GM23338 (cell line): ENCODE measurements around the gene KCNC2. TPM values are rescaled to one million over a fixed set of nuclear protein-coding genes. Genes with fewer than 3 reads are reported as not detected.

ENCODE experiments used
- ATAC-seq: fragments of 200-7000 bp; cut with Tn5 transposase; 3 replicates; pipeline ENCODE4 v1.9.1; 2020
- DNase-seq: peaks from one replicate; pipeline ENCODE4 v3.0.0-alpha.2; 2015; ENCODE audit warnings: low spot score
- H2AFZ ChIP-seq: fragments of 200-600 bp; sonication (generic); 2 replicates; pipeline ENCODE4 v1.8.0; 2016; ENCODE audit warnings: antibody characterized with exemption, mild to moderate bottlenecking, moderate library complexity
- H3F3A ChIP-seq: fragments of 200-600 bp; sonication (generic); replicated peaks from 2 replicates; pipeline ENCODE4 v1.8.0; 2017; ENCODE audit warnings: antibody characterized with exemption, mixed run types, low read depth
- H3K27ac ChIP-seq: fragments of 200-600 bp; sonication (generic); 2 replicates; pipeline ENCODE4 v1.6.1; 2016; ENCODE audit warnings: low read depth
- H3K27me3 ChIP-seq: fragments of 200-600 bp; sonication (generic); 2 replicates; pipeline ENCODE4 v1.8.0; 2016; ENCODE audit warnings: mild to moderate bottlenecking, mixed run types, moderate library complexity; ENCODE audit not compliant: insufficient read depth
- H3K36me3 ChIP-seq: fragments of 200-600 bp; sonication (generic); 2 replicates; pipeline ENCODE4 v1.8.0; 2016; ENCODE audit warnings: mild to moderate bottlenecking; ENCODE audit not compliant: insufficient read depth
- H3K4me1 ChIP-seq: fragments of 200-600 bp; sonication (generic); 2 replicates; pipeline ENCODE4 v1.8.0; 2016; ENCODE audit warnings: mild to moderate bottlenecking, moderate library complexity; ENCODE audit not compliant: insufficient read depth
- H3K4me2 ChIP-seq: fragments of 200-600 bp; sonication (generic); 2 replicates; pipeline ENCODE4 v1.7.1; 2017; ENCODE audit warnings: mixed run types
- H3K4me3 ChIP-seq: fragments of 200-600 bp; sonication (generic); 2 replicates; pipeline ENCODE4 v1.6.1; 2016; ENCODE audit warnings: mixed run types
- H3K79me2 ChIP-seq: fragments of 200-600 bp; sonication (generic); replicated peaks from 2 replicates; pipeline ENCODE4 v1.8.0; 2017; ENCODE audit warnings: mild to moderate bottlenecking; ENCODE audit not compliant: insufficient read depth
- H3K9me2 ChIP-seq: fragments of 200-600 bp; sonication (generic); 2 replicates; pipeline ENCODE4 v1.8.0; 2017; ENCODE audit not compliant: insufficient read depth
- H4K20me1 ChIP-seq: fragments of 200-600 bp; sonication (generic); replicated peaks from 2 replicates; pipeline ENCODE4 v1.8.0; 2017; ENCODE audit warnings: mild to moderate bottlenecking; ENCODE audit not compliant: insufficient read depth
- H3K27ac Mint-ChIP-seq: 2 replicates; pipeline ENCODE4 v1.8.0; 2020; ENCODE audit warnings: inconsistent platforms, mild to moderate bottlenecking, moderate library complexity, mixed read lengths
- H3K27me3 Mint-ChIP-seq: 3 replicates; pipeline ENCODE4 v1.8.0; 2022; ENCODE audit warnings: low read depth, mild to moderate bottlenecking, moderate library complexity, mixed read lengths, inconsistent platforms; ENCODE audit not compliant: insufficient read depth, poor library complexity
- H3K36me3 Mint-ChIP-seq: 3 replicates; pipeline ENCODE4 v1.8.0; 2021; ENCODE audit warnings: low read depth, mild to moderate bottlenecking, inconsistent platforms, moderate library complexity, mixed read lengths
- H3K4me1 Mint-ChIP-seq: 3 replicates; pipeline ENCODE4 v1.8.0; 2020; ENCODE audit warnings: mild to moderate bottlenecking, inconsistent platforms, mixed read lengths
- H3K4me3 Mint-ChIP-seq: 3 replicates; pipeline ENCODE4 v1.8.0; 2021; ENCODE audit warnings: moderate library complexity, mild to moderate bottlenecking, inconsistent platforms, mixed read lengths
- H3K9me3 Mint-ChIP-seq: 3 replicates; pipeline ENCODE4 v1.8.0; 2020; ENCODE audit warnings: moderate library complexity, mild to moderate bottlenecking, inconsistent platforms, mixed read lengths
- CREB1 ChIP-seq: fragments of 250-450 bp; sonication (Bioruptor Pico); IDR thresholded peaks from 2 replicates; pipeline ENCODE4 v1.5.0; 2020; ENCODE audit warnings: low read depth, mild to moderate bottlenecking, moderate library complexity
- EZH2phosphoT487 ChIP-seq: fragments of 200-600 bp; sonication (generic); IDR thresholded peaks from one replicate; pipeline ENCODE4 v1.8.1; 2018; ENCODE audit warnings: antibody characterized with exemption; ENCODE audit not compliant: unreplicated experiment
- JUNB ChIP-seq: IDR thresholded peaks from one replicate; pipeline ENCODE4 v1.6.1; 2016; ENCODE audit warnings: antibody characterized with exemption; ENCODE audit not compliant: unreplicated experiment
- POLR2AphosphoS5 ChIP-seq: IDR thresholded peaks from 2 replicates; pipeline ENCODE4 v1.6.1; 2016; ENCODE audit warnings: antibody characterized with exemption, low read depth
- STAT1 ChIP-seq: IDR thresholded peaks from one replicate; pipeline ENCODE4 v1.6.1; 2016; ENCODE audit warnings: antibody characterized with exemption; ENCODE audit not compliant: unreplicated experiment
- ZNF331 ChIP-seq: fragments of 250-450 bp; sonication (Bioruptor Pico); IDR thresholded peaks from 2 replicates; pipeline ENCODE4 v1.5.0; 2020; ENCODE audit warnings: low read depth, mild to moderate bottlenecking, moderate library complexity
- ZNF462 ChIP-seq: fragments of 250-450 bp; sonication (Bioruptor Pico); IDR thresholded peaks from 2 replicates; pipeline ENCODE4 v1.5.0; 2020; ENCODE audit warnings: mild to moderate bottlenecking, moderate library complexity
- polyA plus RNA-seq: library from polyadenylated mRNA; unstranded; fragments of >200 nt; fragmentation: Nextera tagmentation; extraction: Ambion mirVana; gene quantifications from 2 replicates; pipeline ENCODE4 v1.2.1, GENCODE V29; 2016
- total RNA-seq: library from RNA; depleted of rRNA; stranded (reverse); fragments of >200 nt; shearing (Covaris generic); gene quantifications from 2 replicates; pipeline ENCODE4 v1.2.3, GENCODE V29; 2014
- TF ChIP-seq, protein P1 (sequence below): IDR thresholded peaks from one replicate; pipeline ENCODE4 v1.6.1; 2018; ENCODE audit warnings: antibody characterized with exemption; ENCODE audit not compliant: unreplicated experiment

KCNC2 gene
- total and polyA plus RNA-seq, 2 experiments from 2014 or later = 0.10 TPM; not detected in 1

- H3K27ac Mint-ChIP-seq = no peak overlapping the region
- no peaks in the 10 kb centered on the region for H4K20me1 ChIP-seq
- no peaks in the 10 kb centered on the region for H3K36me3 Mint-ChIP-seq
- no peaks in the 10 kb centered on the region for H3K27me3 ChIP-seq
- no peak overlapping the region for H3K4me3 ChIP-seq
- no peak overlapping the region for H2AFZ ChIP-seq
- H3K4me1 Mint-ChIP-seq = no peaks in the 10 kb centered on the region
- H3K4me2 ChIP-seq = no peak overlapping the region
- H3K4me1 ChIP-seq = no peaks in the 10 kb centered on the region
- no peak overlapping the region for H3K27ac ChIP-seq
- H3F3A ChIP-seq = no peaks in the 10 kb centered on the region
- no peak for TF ChIP-seq STAT1
- no peaks in the 10 kb centered on the region for H3K9me3 Mint-ChIP-seq
- no peak for ATAC-seq
- H3K79me2 ChIP-seq = no peaks in the 10 kb centered on the region
- H3K9me2 ChIP-seq = no peaks in the 10 kb centered on the region
- no peaks in the 10 kb centered on the region for H3K36me3 ChIP-seq
- no peak for DNase-seq
- H3K27me3 Mint-ChIP-seq = peaks cover 2% of the 10 kb centered on the region
- no peak overlapping the region for H3K4me3 Mint-ChIP-seq
Measured at GRCh38 chr12:75135026-75135425, 74.6 kb downstream of the KCNC2 start.

- no peak overlapping the region for H3K4me3 Mint-ChIP-seq
- Histone ChIP-seq H3K9me2 (no peaks in the 10 kb centered on the region), H3K27ac (no peak overlapping the region), H3K4me3 (no peak overlapping the region), H2AFZ (no peak overlapping the region), H3K79me2 (no peaks in the 10 kb centered on the region), H3F3A (no peaks in the 10 kb centered on the region), H3K4me1 (no peaks in the 10 kb centered on the region), H3K36me3 (no peaks in the 10 kb centered on the region), H3K27me3 (no peaks in the 10 kb centered on the region), H4K20me1 (no peaks in the 10 kb centered on the region), H3K4me2 (no peak overlapping the region)
- no peak for TF ChIP-seq JUNB
- TF ChIP-seq EZH2phosphoT487 = no peak
- no peak for TF ChIP-seq POLR2AphosphoS5
- H3K4me1 Mint-ChIP-seq = no peaks in the 10 kb centered on the region
- no peak overlapping the region for H3K27ac Mint-ChIP-seq
- no peak for ATAC-seq
- DNase-seq = no peak
- H3K27me3 Mint-ChIP-seq = peaks cover 2% of the 10 kb centered on the region
- no peaks in the 10 kb centered on the region for H3K9me3 Mint-ChIP-seq
- no peaks in the 10 kb centered on the region for H3K36me3 Mint-ChIP-seq
Measured at GRCh38 chr12:75130811-75131210, 78.8 kb downstream of the KCNC2 start.

DNA sequence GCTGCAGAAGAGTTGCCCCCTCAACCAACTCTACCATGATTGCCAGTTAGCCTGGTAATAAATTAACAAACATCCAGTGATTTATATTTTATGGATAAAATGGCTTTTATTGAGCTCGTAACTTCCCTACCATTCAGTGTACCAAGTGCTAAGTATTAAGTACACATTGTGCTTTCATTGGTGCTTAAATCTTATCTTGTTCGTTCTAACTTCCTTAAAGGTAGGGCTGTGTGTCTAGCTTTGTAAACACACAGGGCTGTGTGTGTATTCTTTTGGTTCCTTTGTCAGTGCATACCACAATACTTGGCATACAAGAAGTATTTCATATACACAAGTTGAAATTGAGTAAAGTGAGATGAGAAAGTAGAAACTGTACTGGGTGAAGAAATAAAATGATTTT is 80.4 kb downstream of the KCNC2 start:
- Mint-ChIP-seq H3K27me3 (peaks cover 2% of the 10 kb centered on the region), H3K27ac (no peak overlapping the region), H3K4me1 (no peaks in the 10 kb centered on the region), H3K36me3 (no peaks in the 10 kb centered on the region), H3K4me3 (no peak overlapping the region), H3K9me3 (no peaks in the 10 kb centered on the region)
- H3K27me3 ChIP-seq = no peaks in the 10 kb centered on the region
- no peaks in the 10 kb centered on the region for H3K9me2 ChIP-seq
- no peaks in the 10 kb centered on the region for H3K36me3 ChIP-seq
- ATAC-seq = no peak
- DNase-seq = no peak
- no peak overlapping the region for H3K4me2 ChIP-seq
- H3K4me1 ChIP-seq = no peaks in the 10 kb centered on the region
- H3K4me3 ChIP-seq = no peak overlapping the region
- no peaks in the 10 kb centered on the region for H3F3A ChIP-seq
- H2AFZ ChIP-seq = no peak overlapping the region
- H4K20me1 ChIP-seq = no peaks in the 10 kb centered on the region
- no peak overlapping the region for H3K27ac ChIP-seq
- H3K79me2 ChIP-seq = no peaks in the 10 kb centered on the region
- no peak for TF ChIP-seq CREB1 (CRISPR knock-in tag)
- TF ChIP-seq, protein P1, sequence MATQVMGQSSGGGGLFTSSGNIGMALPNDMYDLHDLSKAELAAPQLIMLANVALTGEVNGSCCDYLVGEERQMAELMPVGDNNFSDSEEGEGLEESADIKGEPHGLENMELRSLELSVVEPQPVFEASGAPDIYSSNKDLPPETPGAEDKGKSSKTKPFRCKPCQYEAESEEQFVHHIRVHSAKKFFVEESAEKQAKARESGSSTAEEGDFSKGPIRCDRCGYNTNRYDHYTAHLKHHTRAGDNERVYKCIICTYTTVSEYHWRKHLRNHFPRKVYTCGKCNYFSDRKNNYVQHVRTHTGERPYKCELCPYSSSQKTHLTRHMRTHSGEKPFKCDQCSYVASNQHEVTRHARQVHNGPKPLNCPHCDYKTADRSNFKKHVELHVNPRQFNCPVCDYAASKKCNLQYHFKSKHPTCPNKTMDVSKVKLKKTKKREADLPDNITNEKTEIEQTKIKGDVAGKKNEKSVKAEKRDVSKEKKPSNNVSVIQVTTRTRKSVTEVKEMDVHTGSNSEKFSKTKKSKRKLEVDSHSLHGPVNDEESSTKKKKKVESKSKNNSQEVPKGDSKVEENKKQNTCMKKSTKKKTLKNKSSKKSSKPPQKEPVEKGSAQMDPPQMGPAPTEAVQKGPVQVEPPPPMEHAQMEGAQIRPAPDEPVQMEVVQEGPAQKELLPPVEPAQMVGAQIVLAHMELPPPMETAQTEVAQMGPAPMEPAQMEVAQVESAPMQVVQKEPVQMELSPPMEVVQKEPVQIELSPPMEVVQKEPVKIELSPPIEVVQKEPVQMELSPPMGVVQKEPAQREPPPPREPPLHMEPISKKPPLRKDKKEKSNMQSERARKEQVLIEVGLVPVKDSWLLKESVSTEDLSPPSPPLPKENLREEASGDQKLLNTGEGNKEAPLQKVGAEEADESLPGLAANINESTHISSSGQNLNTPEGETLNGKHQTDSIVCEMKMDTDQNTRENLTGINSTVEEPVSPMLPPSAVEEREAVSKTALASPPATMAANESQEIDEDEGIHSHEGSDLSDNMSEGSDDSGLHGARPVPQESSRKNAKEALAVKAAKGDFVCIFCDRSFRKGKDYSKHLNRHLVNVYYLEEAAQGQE = no peak
- TF ChIP-seq POLR2AphosphoS5 = no peak
- TF ChIP-seq ZNF331 (CRISPR knock-in tag) = no peak
- no peak for TF ChIP-seq JUNB
- no peak for TF ChIP-seq ZNF462 (CRISPR knock-in tag)
- TF ChIP-seq EZH2phosphoT487 = no peak
- TF ChIP-seq STAT1 = no peak
